Vagina (tissue), 2 donors: Measurements from ENCODE around the gene LZIC.

Experiments used
- CTCF ChIP-seq, 3 experiments: fragments of 450-650 bp in 2 of 3; fragments of 200-600 bp in 1 of 3; sonication (generic) in 1 of 3; IDR thresholded peaks; one replicate each; pipeline ENCODE4 v1.5.1; 2017 to 2019; ENCODE audit warnings: antibody characterized with exemption in 3 of 3, mild to moderate bottlenecking in 2 of 3, moderate library complexity in 2 of 3
- POLR2A ChIP-seq, 2 donors: fragments of 450-650 bp; IDR thresholded peaks; one replicate each; pipeline ENCODE4 v1.6.1; 2017; ENCODE audit warnings: antibody characterized with exemption in 2 of 2, mild to moderate bottlenecking in 2 of 2, moderate library complexity in 2 of 2
- POLR2AphosphoS5 ChIP-seq, 2 donors: sonication (generic); formaldehyde crosslinking; IDR thresholded peaks; one replicate each; pipeline ENCODE4 v1.9.0; 2017; ENCODE audit warnings: antibody characterized with exemption in 2 of 2, mild to moderate bottlenecking in 2 of 2, low read depth in 1 of 2; ENCODE audit not compliant: insufficient read depth in 1 of 2

GRCh38 chr1:9886092-9886742 is 57.0 kb downstream of the LZIC start:
- TF ChIP-seq CTCF (IDR thresholded peaks at IDR 0.05), result no peak
- TF ChIP-seq POLR2A (IDR thresholded peaks at IDR 0.05), result no peak
- TF ChIP-seq POLR2AphosphoS5 (IDR thresholded peaks at IDR 0.05; ENCODE audit: insufficient read depth in 1 of 2, low read depth in 1 of 2), result no peak
